ENCODE data around the gene CHP2.

DNA sequence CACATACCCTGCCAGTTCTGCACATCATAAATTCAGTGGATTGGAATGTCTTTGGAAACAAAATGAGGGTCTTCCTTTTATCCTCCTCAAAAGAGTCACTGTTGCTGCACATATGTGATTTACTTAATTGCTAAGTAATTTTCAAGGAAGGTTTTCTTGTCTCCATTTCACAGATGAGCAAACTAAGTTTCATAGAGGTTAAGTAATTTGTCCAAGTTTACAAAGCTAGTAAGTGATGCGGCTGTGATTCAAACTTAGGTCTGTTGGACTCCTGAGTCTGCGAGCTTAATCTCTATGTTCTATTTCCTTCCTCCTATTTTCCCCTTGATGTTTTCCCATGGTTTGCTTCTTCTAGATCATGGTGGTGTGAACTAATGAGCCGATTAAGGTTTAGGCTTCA lies 28.1 kb upstream of the CHP2 start:
- TF ChIP-seq, protein P1, sequence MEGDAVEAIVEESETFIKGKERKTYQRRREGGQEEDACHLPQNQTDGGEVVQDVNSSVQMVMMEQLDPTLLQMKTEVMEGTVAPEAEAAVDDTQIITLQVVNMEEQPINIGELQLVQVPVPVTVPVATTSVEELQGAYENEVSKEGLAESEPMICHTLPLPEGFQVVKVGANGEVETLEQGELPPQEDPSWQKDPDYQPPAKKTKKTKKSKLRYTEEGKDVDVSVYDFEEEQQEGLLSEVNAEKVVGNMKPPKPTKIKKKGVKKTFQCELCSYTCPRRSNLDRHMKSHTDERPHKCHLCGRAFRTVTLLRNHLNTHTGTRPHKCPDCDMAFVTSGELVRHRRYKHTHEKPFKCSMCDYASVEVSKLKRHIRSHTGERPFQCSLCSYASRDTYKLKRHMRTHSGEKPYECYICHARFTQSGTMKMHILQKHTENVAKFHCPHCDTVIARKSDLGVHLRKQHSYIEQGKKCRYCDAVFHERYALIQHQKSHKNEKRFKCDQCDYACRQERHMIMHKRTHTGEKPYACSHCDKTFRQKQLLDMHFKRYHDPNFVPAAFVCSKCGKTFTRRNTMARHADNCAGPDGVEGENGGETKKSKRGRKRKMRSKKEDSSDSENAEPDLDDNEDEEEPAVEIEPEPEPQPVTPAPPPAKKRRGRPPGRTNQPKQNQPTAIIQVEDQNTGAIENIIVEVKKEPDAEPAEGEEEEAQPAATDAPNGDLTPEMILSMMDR (conservative IDR thresholded peaks at IDR 0.05), result no peak
- TF ChIP-seq ZFX (IDR thresholded peaks at IDR 0.05), result no peak
